ENCODE measurements around the gene SPACDR.
"Not testable (repeated sequence)": the region's sequence is repeated elsewhere in the genome, so short reads cannot be mapped to it uniquely, and the experiment has no call there.

SPACDR gene

GRCh38 chr7:100464210-100464660, at the start of gene SPACDR:
TSS of gene SPACDR (minus strand) at chr7:100464260. CDS start at chr7:100464025, 235 bp downstream.
- no peak for DNase-seq (ENCODE audit: low read depth in 2 of 2)

DNA sequence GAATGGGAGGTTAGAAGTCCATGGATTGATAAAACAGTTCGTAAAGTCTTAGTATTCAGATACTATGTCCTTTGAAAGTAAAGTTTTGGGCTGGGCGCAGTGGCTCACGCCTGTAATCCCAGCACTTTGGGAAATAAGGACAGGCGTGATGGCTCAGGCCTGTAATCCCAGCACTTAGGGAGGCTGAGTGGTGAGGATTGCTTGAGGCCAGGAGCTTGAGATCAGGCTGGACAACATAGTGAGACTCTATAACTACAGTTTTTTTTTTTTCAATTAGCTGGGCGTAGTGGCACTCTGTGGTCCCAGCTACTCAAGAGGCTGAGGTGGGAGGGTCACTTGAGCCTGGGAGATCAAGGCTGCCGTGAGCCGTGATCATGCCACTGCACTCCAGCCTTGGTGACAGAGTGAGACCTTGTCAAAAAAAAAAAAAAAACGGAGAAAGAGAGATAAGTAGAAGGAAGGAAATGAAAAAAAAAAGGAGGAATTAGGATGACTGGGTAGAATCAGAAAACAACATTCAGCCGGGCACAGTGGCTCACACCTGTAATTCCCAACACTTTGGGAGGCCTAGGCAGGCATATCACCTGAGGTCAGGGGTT, 49.3 kb upstream of the SPACDR start:
- no peak for DNase-seq (ENCODE audit: low read depth in 2 of 2)

GRCh38 chr7:100510437-100511239, 46.6 kb upstream of the SPACDR start:
- no peak for DNase-seq (ENCODE audit: low read depth in 2 of 2)

DNA sequence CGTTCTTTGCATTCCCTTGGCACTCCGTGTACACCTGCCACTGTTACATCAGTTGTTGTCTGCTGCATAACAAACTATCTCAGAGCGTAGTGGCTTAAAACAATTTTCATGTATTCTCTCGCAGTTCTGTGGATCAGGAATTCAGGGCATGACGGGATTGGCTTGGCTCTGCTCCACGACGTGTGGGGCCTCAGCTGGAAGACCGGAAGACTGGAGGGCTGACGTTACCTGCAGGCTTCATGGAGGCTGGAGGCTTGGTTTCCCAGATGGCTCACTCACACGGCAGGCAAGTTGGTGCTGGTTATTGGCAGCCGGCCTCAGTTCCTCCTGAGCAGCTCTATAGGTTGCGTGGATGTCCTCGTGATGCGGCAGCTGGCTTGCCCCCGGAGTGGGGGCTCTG, 45.2 kb upstream of the SPACDR start:
- DNase-seq (ENCODE audit: low read depth in 2 of 2) = no peak

GRCh38 chr7:100506356-100506923, 42.4 kb upstream of the SPACDR start:
- DNase-seq (ENCODE audit: low read depth in 2 of 2) = no peak

GRCh38 chr7:100504887-100505611, 41.0 kb upstream of the SPACDR start:
- DNase-seq (ENCODE audit: low read depth in 2 of 2) = no peak

GRCh38 chr7:100504031-100504430, 40.0 kb upstream of the SPACDR start:
- not testable (repeated sequence) for DNase-seq (ENCODE audit: low read depth in 2 of 2)

GRCh38 chr7:100500743-100501142, 36.7 kb upstream of the SPACDR start:
- not testable (repeated sequence) for DNase-seq (ENCODE audit: low read depth in 2 of 2)

- DNase-seq (ENCODE audit: low read depth in 2 of 2) = no peak
These were observed 32.4 kb upstream of the SPACDR start for GRCh38 chr7:100496509-100496908.

- DNase-seq (ENCODE audit: low read depth in 2 of 2) = no peak
These were observed 29.6 kb upstream of the SPACDR start for GRCh38 chr7:100493476-100494264.

GRCh38 chr7:100492738-100493475, 28.8 kb upstream of the SPACDR start:
- no peak for DNase-seq (ENCODE audit: low read depth in 2 of 2)

DNA sequence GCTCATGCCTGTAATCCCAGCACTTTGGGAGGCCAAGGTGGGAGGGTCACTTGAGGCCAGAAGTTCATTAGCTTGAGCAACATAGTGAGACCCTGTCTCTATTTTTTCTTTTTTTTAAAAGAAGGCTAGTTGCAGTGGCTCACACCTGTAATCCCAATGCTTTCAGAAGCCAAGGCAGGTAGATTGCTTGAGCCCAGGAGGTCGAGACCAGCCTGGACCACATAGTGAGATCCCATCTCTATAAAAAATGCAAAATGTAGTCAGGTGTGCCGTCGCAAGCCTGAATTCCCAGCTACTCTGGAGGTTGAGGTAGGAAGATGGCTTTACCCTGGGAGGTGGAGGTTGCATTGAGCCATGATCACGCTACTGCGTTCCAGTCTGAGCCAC, 27.1 kb upstream of the SPACDR start:
- DNase-seq (ENCODE audit: low read depth in 2 of 2) = no peak

- DNase-seq (ENCODE audit: low read depth in 2 of 2) = no peak
These were observed 26.6 kb upstream of the SPACDR start for GRCh38 chr7:100490483-100491191.

DNA sequence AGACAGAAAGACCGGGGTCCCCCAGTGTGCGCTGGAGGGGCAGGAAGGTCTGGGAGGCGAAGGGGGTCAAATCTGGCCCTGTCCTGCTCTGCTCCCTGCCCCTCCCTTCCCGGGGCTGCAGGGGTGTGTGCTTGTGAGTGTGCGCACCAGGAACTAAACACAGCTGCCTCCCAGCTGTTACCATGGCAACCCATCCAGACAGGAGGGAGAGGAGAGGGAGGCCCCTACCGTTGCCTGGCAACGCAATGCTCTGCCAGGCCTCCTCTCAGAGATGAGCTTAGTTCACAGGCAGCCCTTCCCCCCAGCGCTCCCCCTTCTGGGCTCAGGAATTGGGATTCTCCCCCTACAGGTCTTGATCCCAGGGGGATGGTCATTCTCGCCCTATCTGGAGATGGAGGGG, 25.8 kb upstream of the SPACDR start:
- DNase-seq (ENCODE audit: low read depth in 2 of 2) = no peak

GRCh38 chr7:100489121-100489520, 25.1 kb upstream of the SPACDR start:
- DNase-seq (ENCODE audit: low read depth in 2 of 2) = no peak

DNA sequence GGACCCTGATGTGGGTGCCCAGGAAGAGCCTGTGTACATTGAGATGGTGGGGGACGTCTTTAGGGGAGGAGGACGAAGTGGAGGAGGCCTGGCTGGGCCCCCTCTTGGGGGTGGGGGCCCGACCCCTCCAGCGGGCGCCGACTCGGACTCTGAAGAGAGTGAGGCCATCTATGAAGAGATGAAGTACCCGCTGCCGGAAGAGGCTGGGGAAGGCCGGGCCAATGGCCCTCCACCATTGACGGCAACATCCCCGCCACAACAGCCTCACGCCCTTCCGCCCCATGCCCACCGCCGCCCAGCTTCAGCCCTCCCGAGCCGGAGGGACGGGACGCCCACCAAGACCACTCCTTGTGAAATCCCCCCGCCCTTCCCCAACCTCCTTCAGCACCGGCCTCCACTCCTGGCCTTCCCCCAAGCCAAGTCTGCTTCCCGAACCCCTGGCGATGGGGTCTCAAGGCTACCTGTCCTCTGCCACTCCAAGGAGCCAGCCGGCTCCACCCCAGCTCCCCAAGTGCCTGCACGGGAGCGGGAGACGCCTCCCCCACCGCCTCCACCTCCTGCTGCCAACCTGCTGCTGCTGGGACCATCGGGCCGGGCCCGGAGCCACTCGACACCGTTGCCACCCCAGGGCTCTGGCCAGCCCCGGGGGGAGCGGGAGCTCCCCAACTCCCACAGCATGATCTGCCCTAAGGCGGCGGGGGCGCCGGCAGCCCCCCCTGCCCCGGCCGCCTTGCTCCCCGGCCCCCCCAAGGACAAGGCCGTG, 24.5 kb upstream of the SPACDR start:
- no peak for DNase-seq (ENCODE audit: low read depth in 2 of 2)

DNA sequence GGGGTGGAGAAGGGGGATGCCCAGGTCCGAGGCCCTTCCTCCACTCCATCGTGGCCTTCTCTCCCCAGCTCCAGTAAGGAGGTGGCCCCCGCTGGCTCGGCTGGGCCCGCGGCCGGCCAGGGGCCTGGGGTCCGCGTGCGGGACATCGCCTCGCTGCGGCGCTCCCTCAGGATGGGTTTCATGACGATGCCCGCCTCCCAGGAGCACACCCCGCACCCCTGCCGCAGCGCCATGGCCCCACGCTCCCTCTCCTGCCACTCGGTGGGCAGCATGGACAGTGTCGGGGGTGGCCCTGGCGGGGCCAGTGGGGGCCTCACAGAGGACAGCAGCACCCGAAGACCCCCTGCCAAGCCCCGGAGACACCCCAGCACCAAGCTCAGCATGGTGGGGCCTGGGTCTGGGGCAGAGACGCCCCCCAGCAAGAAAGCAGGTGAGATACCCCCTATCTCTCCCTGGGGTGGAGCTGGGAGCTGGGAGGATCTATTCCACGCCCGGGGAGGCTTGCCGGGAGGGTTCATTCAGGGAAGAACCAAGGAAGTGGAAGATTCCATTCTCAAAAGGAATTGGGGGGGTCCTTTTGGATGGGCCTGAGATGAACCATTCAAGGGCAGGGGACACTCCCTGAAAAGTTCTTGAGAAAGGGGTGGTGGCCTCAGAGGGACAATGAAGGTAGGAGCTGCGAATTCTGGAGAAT, 22.8 kb upstream of the SPACDR start:
- no peak for DNase-seq (ENCODE audit: low read depth in 2 of 2)

DNA sequence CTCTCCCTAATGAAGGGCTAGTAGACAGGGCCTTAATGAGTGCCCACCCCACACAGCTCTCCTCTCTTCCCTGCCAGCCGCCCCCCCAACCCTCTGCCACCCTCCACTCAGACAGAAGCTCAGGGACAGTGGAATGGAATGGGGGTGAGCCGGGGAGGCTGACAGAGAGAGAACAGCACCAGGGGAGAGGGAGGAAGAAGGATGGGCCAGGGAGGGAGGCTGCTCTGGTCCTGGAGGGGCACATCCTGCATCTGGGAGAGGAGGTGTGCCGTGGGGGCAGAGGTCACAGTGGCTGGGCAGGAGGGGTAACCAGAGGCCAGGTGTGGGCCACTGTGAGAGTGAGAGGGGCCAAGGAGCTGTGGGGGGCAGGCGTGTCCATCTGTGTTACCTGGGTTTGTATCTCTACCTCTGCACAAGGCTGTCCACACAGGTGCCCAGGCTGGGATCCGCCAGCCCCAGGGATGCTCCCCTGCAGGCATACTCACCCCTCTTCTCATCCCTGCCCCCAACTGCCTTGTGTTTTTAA, 22.1 kb upstream of the SPACDR start:
- no peak for DNase-seq (ENCODE audit: low read depth in 2 of 2)

- DNase-seq (ENCODE audit: low read depth in 2 of 2) = no peak
These were observed 21.4 kb upstream of the SPACDR start for GRCh38 chr7:100485471-100485876.

Data from activated CD8-positive, alpha-beta memory T cell treated with anti-CD3 and anti-CD28 coated beads for 4 hours (primary cell).